ENCODE data around the gene ADK. TPM values are rescaled to one million over a fixed set of nuclear protein-coding genes. Genes with fewer than 3 reads are reported as not detected.

The ADK gene
- total RNA-seq, 1 experiment from 2014 or later, result 26.8 TPM

DNA sequence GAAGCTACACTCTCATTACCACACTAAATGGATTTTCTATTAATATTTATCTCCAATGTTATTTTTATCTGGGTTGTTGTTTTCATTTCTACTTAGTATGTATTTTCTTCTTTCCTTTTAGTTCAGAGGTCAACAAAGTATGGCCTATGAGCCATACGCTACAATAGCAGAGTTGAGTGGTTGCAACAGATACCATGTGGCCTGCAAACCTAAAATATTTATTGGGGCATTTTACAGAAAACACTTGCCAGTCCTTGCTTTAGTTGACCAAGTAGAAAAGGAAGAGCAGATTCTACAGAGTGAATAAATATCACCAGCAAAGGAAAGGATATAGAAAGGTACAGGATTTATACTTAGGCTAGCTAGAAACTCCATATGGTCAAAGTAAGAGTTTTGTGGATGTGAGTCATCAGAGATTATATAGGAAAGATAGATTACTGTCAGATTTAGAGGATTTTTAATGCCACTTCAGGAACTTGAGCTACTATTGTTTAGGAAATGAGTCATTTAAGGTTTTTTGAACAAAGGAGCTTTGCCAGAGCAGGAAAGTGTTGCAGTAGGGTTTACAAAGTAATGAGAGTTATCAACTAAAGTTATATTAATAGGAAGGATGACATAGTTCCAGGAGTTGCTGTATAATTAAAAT, 352.1 kb downstream of the ADK start:
- Histone ChIP-seq H3K27me3 (ENCODE audit: insufficient read depth, low read length) (no peaks in the 10 kb centered on the region), H2AK5ac (ENCODE audit: insufficient read length, low read length) (no peak overlapping the region), H2BK5ac (ENCODE audit: insufficient read length, low read length) (no peak overlapping the region), H3K4ac (ENCODE audit: low read depth, low read length) (no peak overlapping the region), H3K9me3 (ENCODE audit: control insufficient read depth, low read depth, low read length) (no peaks in the 10 kb centered on the region), H4K20me1 (ENCODE audit: control insufficient read depth, insufficient read depth, insufficient read length) (no peaks in the 10 kb centered on the region), H3T11ph (ENCODE audit: low read length) (no peak overlapping the region), H3K18ac (ENCODE audit: insufficient read length, low read depth, low read length) (no peak overlapping the region), H2BK120ac (ENCODE audit: low read depth, low read length, poor library complexity, severe bottlenecking) (no peak overlapping the region), H3K27ac (ENCODE audit: insufficient read length, low read depth, low read length) (no peak overlapping the region), H2BK20ac (ENCODE audit: low read depth, low read length, poor library complexity, severe bottlenecking) (no peak overlapping the region), H3K14ac (ENCODE audit: insufficient read depth, low read length) (no peak overlapping the region), H4K8ac (replicated peaks; ENCODE audit: insufficient read length, low read depth, low read length) (no peak overlapping the region), H2BK12ac (ENCODE audit: insufficient read length, low read depth, low read length) (no peak overlapping the region), H3K23ac (ENCODE audit: insufficient read length, low read depth, low read length) (no peak overlapping the region), H3K4me2 (ENCODE audit: insufficient read depth, insufficient read length, low read length) (no peak overlapping the region), H4K5ac (ENCODE audit: insufficient read length, low read depth, low read length) (no peak overlapping the region), H3K79me2 (ENCODE audit: insufficient read depth, low read length) (no peaks in the 10 kb centered on the region), H2AFZ (ENCODE audit: low read length) (no peak overlapping the region), H3K79me1 (ENCODE audit: insufficient read depth, low read depth, low read length, poor library complexity, severe bottlenecking) (no peaks in the 10 kb centered on the region), H3K56ac (ENCODE audit: insufficient read length, low read depth, low read length) (no peak overlapping the region), H3K9ac (ENCODE audit: extremely low read depth, insufficient read length, low read length) (no peak overlapping the region), H3K23me2 (ENCODE audit: insufficient read length, low read depth, low read length, poor library complexity, severe bottlenecking) (no peaks in the 10 kb centered on the region), H2BK15ac (ENCODE audit: low read depth, low read length) (no peak overlapping the region), H3K4me1 (ENCODE audit: insufficient read depth, low read length) (no peaks in the 10 kb centered on the region), H4K91ac (ENCODE audit: insufficient read length, low read depth, low read length) (no peak overlapping the region)
- WGBS (ENCODE audit: extremely low coverage, insufficient read length, low lambda C conversion rate), result no CpG with 5 or more reads among the region's 1 CpG
- no peaks in the 10 kb centered on the region for H3K27me3 Mint-ChIP-seq (ENCODE audit: low read depth)
- H3K27ac Mint-ChIP-seq, result no peak overlapping the region
- H3K9me3 Mint-ChIP-seq, result peaks cover 0 to 2% of the 10 kb centered on the region in 2 experiments; a peak in 2 of 5 replicates
- TF ChIP-seq, protein P1, sequence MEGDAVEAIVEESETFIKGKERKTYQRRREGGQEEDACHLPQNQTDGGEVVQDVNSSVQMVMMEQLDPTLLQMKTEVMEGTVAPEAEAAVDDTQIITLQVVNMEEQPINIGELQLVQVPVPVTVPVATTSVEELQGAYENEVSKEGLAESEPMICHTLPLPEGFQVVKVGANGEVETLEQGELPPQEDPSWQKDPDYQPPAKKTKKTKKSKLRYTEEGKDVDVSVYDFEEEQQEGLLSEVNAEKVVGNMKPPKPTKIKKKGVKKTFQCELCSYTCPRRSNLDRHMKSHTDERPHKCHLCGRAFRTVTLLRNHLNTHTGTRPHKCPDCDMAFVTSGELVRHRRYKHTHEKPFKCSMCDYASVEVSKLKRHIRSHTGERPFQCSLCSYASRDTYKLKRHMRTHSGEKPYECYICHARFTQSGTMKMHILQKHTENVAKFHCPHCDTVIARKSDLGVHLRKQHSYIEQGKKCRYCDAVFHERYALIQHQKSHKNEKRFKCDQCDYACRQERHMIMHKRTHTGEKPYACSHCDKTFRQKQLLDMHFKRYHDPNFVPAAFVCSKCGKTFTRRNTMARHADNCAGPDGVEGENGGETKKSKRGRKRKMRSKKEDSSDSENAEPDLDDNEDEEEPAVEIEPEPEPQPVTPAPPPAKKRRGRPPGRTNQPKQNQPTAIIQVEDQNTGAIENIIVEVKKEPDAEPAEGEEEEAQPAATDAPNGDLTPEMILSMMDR (conservative IDR thresholded peaks at IDR 0.05), result no peak
- no peak for DNase-seq
- peaks cover 0 to 6% of the 10 kb centered on the region in 2 experiments; a peak in 1 of 4 replicates for H3K4me1 Mint-ChIP-seq
- H3K36me3 Mint-ChIP-seq (ENCODE audit: insufficient read depth in 1 of 3, low read depth in 3 of 3), result peaks cover 0 to 8% (median 5%) of the 10 kb centered on the region in 3 experiments; a peak in 6 of 7 replicates
- no peak overlapping the region for H3K4me3 Mint-ChIP-seq
